Astrocyte (in vitro differentiated cells and primary cell): Measurements from ENCODE around the gene CYP1B1. TPM values are rescaled to one million over a fixed set of nuclear protein-coding genes. Genes with fewer than 3 reads are reported as not detected.

ENCODE experiments used
- DNase-seq: peaks from one replicate; pipeline ENCODE4 v3.0.0-alpha.2; 2010; ENCODE audit warnings: low read depth
- FAIRE-seq: peaks from 2 replicates; lab custom pipeline; 2011; peaks lifted over from hg19 to GRCh38; lab: Jason Lieb, UNC
- H2AFZ ChIP-seq: 2 replicates; pipeline ENCODE4 v1.6.0; 2012; ENCODE audit warnings: low read depth, low read length, inconsistent platforms
- H3K27ac ChIP-seq: 2 replicates; pipeline ENCODE4 v1.5.1; 2011; ENCODE audit warnings: low read depth, low read length, inconsistent platforms
- H3K27me3 ChIP-seq: 2 replicates; pipeline ENCODE4 v1.6.0; 2011; ENCODE audit warnings: low read length, inconsistent platforms; ENCODE audit not compliant: insufficient read depth
- H3K36me3 ChIP-seq: 2 replicates; pipeline ENCODE4 v1.5.1; 2011; ENCODE audit warnings: low read length, inconsistent platforms; ENCODE audit not compliant: insufficient read depth
- H3K4me1 ChIP-seq: 2 replicates; pipeline ENCODE4 v1.5.1; 2011; ENCODE audit warnings: low read length, inconsistent platforms; ENCODE audit not compliant: insufficient read depth
- H3K4me2 ChIP-seq: 2 replicates; pipeline ENCODE4 v1.6.0; 2012; ENCODE audit warnings: low read length, inconsistent platforms
- H3K4me3 ChIP-seq: 2 replicates; pipeline ENCODE4 v1.5.1; 2011; ENCODE audit warnings: low read depth, mild to moderate bottlenecking, low read length, inconsistent platforms; ENCODE audit not compliant: insufficient read depth
- H3K79me2 ChIP-seq: 2 replicates; pipeline ENCODE4 v1.6.0; 2012; ENCODE audit warnings: mild to moderate bottlenecking, low read length, inconsistent platforms; ENCODE audit not compliant: insufficient read depth
- H3K9ac ChIP-seq: 2 replicates; pipeline ENCODE4 v1.6.0; 2012; ENCODE audit warnings: mild to moderate bottlenecking, low read length, inconsistent platforms
- H3K9me3 ChIP-seq: 2 replicates; pipeline ENCODE4 v1.5.1; 2012; ENCODE audit warnings: low read depth, mild to moderate bottlenecking, low read length, inconsistent platforms; ENCODE audit not compliant: insufficient read depth
- H4K20me1 ChIP-seq: 2 replicates; pipeline ENCODE4 v1.6.0; 2012; ENCODE audit warnings: low read length, inconsistent platforms; ENCODE audit not compliant: insufficient read depth
- H3K27ac Mint-ChIP-seq: one replicate; pipeline ENCODE4 v1.8.0; 2021; ENCODE audit warnings: mild to moderate bottlenecking, mixed read lengths; ENCODE audit not compliant: unreplicated experiment
- H3K27me3 Mint-ChIP-seq: one replicate; pipeline ENCODE4 v1.8.0; 2021; ENCODE audit warnings: low read depth, mixed read lengths; ENCODE audit not compliant: unreplicated experiment
- H3K36me3 Mint-ChIP-seq: one replicate; pipeline ENCODE4 v1.8.0; 2021; ENCODE audit warnings: low read depth, mixed read lengths; ENCODE audit not compliant: unreplicated experiment
- H3K4me1 Mint-ChIP-seq: one replicate; pipeline ENCODE4 v1.8.0; 2021; ENCODE audit warnings: low read depth, mixed read lengths; ENCODE audit not compliant: unreplicated experiment
- H3K4me3 Mint-ChIP-seq: one replicate; pipeline ENCODE4 v1.8.0; 2021; ENCODE audit warnings: mild to moderate bottlenecking, moderate library complexity, mixed read lengths; ENCODE audit not compliant: unreplicated experiment
- H3K9me3 Mint-ChIP-seq: one replicate; pipeline ENCODE4 v1.8.0; 2021; ENCODE audit warnings: mild to moderate bottlenecking, mixed read lengths; ENCODE audit not compliant: unreplicated experiment
- EZH2 ChIP-seq: IDR thresholded peaks from 2 replicates; pipeline ENCODE4 v1.6.1; 2012; ENCODE audit warnings: mild to moderate bottlenecking, low read length, inconsistent platforms; ENCODE audit not compliant: insufficient read depth
- total RNA-seq: library from RNA; stranded (reverse); gene quantifications from 2 replicates; pipeline ENCODE4 v1.2.1, GENCODE V29; 2021
- TF ChIP-seq, protein P1 (sequence below): IDR thresholded peaks from 2 replicates; pipeline ENCODE4 v1.5.1; 2011; ENCODE audit warnings: low read depth, mild to moderate bottlenecking, inconsistent platforms, low read length, moderate library complexity; ENCODE audit not compliant: insufficient read depth

CYP1B1 gene
- total RNA-seq, 1 donor from 2014 or later, result 12.9 TPM

DNA sequence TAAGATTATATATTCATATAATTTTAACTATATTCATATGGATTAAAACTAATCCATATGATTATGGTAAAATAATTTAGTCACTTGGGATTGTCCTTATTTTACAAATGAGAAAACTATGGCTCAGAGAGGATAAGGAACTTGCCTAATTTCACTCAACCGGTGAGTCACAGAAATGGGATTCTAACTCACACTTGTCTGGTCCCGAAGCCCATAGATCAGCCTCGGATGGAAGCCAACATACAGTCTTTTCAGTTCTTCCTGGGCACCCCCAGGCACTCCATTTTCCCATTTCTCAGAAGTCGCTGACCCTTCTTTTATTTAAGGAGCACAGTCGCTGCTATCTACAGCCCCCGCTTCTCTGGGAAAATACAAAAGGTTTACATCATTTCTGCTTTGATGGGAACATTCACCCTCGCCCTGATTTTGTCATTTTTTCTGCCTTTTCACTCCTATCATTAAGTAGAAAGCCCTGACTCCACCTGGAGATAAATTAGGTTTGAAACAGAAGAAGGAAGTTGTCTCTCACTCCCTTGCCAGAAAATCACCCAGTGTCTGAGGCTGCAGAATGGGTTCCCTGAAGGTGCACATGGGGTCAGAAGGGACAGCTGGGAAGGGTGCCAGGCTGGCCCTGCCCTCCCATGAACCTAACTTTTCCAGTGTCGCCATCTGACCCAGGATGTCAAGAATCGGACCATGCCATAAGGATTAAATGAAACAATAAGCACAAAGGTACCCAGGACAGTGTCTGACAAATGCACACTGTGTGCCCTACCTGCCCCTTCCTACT is 36.6 kb downstream of the CYP1B1 start:
- no peaks in the 10 kb centered on the region for H3K4me1 Mint-ChIP-seq
- Histone ChIP-seq H3K79me2 (no peaks in the 10 kb centered on the region), H3K27me3 (peaks cover 17% of the 10 kb centered on the region), H3K4me2 (peak overlapping the region; percentile 28), H4K20me1 (no peaks in the 10 kb centered on the region), H2AFZ (no peak overlapping the region), H3K36me3 (no peaks in the 10 kb centered on the region), H3K27ac (no peak overlapping the region), H3K4me1 (peaks cover 11% of the 10 kb centered on the region), H3K9ac (no peak overlapping the region), H3K4me3 (no peak overlapping the region), H3K9me3 (no peaks in the 10 kb centered on the region)
- no peaks in the 10 kb centered on the region for H3K36me3 Mint-ChIP-seq
- no peak overlapping the region for H3K4me3 Mint-ChIP-seq
- H3K27ac Mint-ChIP-seq, result peak overlapping the region; percentile 16
- DNase-seq, result peak; percentile 67
- TF ChIP-seq, protein P1, sequence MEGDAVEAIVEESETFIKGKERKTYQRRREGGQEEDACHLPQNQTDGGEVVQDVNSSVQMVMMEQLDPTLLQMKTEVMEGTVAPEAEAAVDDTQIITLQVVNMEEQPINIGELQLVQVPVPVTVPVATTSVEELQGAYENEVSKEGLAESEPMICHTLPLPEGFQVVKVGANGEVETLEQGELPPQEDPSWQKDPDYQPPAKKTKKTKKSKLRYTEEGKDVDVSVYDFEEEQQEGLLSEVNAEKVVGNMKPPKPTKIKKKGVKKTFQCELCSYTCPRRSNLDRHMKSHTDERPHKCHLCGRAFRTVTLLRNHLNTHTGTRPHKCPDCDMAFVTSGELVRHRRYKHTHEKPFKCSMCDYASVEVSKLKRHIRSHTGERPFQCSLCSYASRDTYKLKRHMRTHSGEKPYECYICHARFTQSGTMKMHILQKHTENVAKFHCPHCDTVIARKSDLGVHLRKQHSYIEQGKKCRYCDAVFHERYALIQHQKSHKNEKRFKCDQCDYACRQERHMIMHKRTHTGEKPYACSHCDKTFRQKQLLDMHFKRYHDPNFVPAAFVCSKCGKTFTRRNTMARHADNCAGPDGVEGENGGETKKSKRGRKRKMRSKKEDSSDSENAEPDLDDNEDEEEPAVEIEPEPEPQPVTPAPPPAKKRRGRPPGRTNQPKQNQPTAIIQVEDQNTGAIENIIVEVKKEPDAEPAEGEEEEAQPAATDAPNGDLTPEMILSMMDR, result no peak
- no peak for TF ChIP-seq EZH2
- peaks cover 11% of the 10 kb centered on the region for H3K27me3 Mint-ChIP-seq
- FAIRE-seq, result no peak
- no peaks in the 10 kb centered on the region for H3K9me3 Mint-ChIP-seq

DNA sequence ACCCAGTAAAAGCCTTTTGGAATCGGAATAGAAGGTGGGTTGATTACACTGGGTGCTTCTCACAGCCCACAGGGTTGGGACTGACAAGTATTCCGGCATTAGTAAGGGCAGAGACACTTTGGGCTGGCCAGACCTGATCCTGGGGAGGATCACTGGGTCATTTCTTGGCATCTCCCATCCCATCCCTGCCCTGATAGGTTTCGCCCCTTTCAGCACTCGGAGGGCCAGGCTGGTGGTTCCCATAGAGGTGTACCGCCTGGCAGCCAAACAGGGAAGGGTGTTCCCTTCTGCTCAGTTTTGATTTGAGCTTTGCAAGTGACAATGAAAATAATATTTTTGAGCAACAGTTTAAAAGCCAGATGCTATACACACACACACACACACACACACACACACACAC is 37.3 kb downstream of the CYP1B1 start:
- Histone ChIP-seq H3K4me1 (peaks cover 11% of the 10 kb centered on the region), H3K79me2 (no peaks in the 10 kb centered on the region), H3K9me3 (no peaks in the 10 kb centered on the region), H3K27ac (no peak overlapping the region), H3K27me3 (peaks cover 17% of the 10 kb centered on the region), H2AFZ (peak overlapping the region; percentile 84), H4K20me1 (no peaks in the 10 kb centered on the region), H3K36me3 (no peaks in the 10 kb centered on the region), H3K4me3 (peak overlapping the region; percentile 48), H3K9ac (peak overlapping the region; percentile 64), H3K4me2 (peak overlapping the region; percentile 90)
- Mint-ChIP-seq H3K36me3 (no peaks in the 10 kb centered on the region), H3K4me1 (peaks cover 2% of the 10 kb centered on the region), H3K9me3 (no peaks in the 10 kb centered on the region), H3K4me3 (no peak overlapping the region), H3K27me3 (peaks cover 11% of the 10 kb centered on the region), H3K27ac (no peak overlapping the region)
- TF ChIP-seq, protein P1, result no peak
- no peak for TF ChIP-seq EZH2
- no peak for DNase-seq
- no peak for FAIRE-seq
